ENCODE data around the gene TMEM131.
"Not testable (repeated sequence)": the region's sequence is repeated elsewhere in the genome, so short reads cannot be mapped to it uniquely, and the experiment has no call there.

Gene TMEM131

GRCh38 chr2:97953853-97954252 is 41.9 kb downstream of the TMEM131 start:
- no peak for DNase-seq (ENCODE audit: low read depth)

GRCh38 chr2:97952357-97952756 is 43.4 kb downstream of the TMEM131 start:
- DNase-seq (ENCODE audit: low read depth): no peak

GRCh38 chr2:97951155-97951680 is 44.5 kb downstream of the TMEM131 start:
- DNase-seq (ENCODE audit: low read depth): no peak

DNA sequence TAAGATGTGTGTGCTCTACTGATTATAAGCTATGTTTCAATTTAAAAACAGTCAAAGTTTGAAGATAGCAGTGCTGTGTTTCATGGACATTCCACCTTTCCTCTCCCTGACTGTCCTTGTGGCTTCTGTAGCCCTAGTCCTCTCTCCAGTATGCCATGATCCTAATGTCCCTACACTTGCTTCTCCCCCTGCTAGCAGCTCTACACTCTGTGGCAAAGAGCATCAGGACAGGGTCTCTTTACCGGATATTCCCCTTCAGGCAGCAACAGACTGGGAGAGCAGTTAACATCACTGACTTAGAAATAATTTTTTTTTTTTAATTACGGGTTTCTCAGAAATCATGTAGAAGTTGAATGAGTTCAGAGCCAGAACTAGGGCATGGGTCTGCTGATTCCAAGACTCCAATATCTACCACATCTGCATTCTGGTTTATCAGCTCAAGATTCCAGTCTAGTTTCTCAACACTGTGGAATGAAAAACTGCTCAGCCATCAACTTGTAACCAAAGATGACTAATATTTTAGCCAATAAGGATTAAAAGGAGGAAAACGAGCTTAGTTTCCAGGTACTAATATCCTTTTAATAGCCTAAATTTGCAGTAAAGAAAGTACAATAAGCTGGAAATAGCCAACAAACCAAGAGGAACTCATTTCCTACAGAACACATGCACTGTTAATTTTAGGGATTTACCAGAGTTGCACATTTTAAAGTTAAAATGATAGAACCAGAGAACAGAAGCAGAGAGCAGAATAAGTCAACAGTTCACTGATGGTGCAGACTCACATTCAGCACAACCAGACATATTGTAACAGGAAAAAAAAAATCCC is 45.2 kb downstream of the TMEM131 start:
- no peak for DNase-seq (ENCODE audit: low read depth)

GRCh38 chr2:97948926-97949325 is 46.8 kb downstream of the TMEM131 start:
- DNase-seq (ENCODE audit: low read depth): no peak

DNA sequence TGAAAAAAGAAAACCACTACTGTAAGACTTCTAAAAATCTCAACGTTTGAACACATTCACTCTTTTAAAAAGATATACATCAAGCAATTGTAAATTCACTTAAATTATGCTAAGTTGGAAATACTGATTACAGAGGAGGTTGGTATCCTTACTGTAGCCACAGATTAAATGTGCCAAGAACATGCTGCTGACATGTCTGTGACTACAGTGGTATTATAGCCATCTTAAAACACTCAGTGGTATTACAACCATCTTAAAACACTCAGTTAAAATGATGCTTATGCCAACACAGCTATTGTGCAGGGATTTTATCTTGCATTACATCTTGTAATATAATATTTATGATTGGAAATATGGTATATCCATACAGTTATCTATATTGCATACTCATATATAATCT is 50.0 kb downstream of the TMEM131 start:
- DNase-seq (ENCODE audit: low read depth): no peak

- no peak for DNase-seq (ENCODE audit: low read depth)
Measured at GRCh38 chr2:97936881-97937280, 58.9 kb downstream of the TMEM131 start.

DNA sequence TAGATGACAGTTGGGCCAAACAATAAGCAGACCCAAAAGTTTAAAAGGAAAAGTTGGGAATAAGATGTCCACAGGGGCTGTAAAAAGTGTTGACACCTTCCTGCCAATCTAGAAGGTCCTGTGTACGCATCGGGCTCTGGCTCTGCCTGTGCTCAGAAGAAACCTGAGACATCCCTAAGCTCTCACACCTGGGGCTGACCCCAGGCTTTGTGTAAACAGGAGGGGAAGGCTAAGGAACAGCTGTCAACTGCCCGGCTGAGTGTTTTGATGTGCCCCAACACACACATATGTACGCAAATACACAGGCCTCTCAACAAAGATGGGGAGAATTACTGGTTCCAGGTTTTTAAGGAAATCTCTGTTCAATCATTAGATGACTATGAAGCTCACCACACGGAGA is 59.5 kb downstream of the TMEM131 start:
- no peak for DNase-seq (ENCODE audit: low read depth)

DNA sequence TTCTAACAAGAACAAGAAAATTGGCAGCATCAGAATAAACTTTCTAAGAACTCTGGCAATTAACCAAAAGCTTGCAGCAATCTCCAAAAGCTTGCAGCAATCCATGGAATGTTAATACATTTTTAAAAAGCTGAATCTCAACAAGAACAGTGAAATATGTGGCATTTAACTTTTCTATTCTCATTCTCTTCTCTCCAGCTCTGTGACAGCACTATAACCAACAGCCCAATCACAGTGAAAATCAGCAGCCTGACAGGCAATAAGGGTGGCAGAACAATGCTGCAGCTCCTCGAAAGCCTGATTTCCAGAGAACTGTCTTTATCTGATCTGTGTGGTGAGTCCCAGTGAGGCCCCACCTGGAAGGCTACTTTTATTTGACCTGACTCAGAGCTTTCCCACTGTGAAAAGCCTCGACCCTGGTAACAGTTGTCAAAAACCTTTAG is 60.0 kb downstream of the TMEM131 start:
- no peak for DNase-seq (ENCODE audit: low read depth)

DNA sequence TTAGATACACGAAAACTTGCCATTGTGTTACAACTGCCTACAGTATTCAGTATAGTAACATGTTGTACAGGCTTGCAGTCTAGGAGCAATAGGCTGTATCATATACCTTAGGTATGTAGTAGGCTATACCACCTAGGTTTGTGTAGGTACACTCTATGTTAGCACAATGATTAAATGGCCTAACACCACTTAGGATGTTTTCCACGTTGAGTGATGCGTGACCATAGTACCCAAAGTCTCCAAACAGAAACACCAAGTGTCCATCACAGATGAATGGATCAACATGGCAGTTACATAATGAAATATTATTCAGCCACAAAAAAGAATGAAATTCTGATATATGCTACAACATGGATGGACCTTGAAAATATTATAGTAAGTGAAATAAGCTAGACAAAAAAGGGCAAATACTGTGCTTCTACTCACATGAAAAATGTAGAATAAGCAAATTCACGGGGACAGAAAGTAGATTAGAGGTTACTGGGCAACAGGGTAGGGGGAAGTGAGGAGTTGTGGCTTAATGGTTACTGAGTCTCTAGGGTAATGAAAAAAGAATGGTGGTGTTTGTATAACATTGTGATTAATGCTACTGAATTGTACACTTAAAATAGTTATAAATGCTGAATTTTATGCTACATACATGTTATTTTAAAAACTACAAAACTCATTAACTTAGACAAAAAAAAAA is 62.6 kb downstream of the TMEM131 start:
- DNase-seq (ENCODE audit: low read depth): no peak

- DNase-seq (ENCODE audit: low read depth): no peak
Measured at GRCh38 chr2:97931858-97932225, 63.9 kb downstream of the TMEM131 start.

GRCh38 chr2:97931118-97931857 is 64.5 kb downstream of the TMEM131 start:
- no peak for DNase-seq (ENCODE audit: low read depth)

- no peak for DNase-seq (ENCODE audit: low read depth)
Measured at GRCh38 chr2:97928591-97928990, 67.2 kb downstream of the TMEM131 start.

- DNase-seq (ENCODE audit: low read depth): no peak
Measured at GRCh38 chr2:97926946-97927345, 68.8 kb downstream of the TMEM131 start.

- DNase-seq (ENCODE audit: low read depth): no peak
Measured at GRCh38 chr2:97924194-97924593, 71.6 kb downstream of the TMEM131 start.

DNA sequence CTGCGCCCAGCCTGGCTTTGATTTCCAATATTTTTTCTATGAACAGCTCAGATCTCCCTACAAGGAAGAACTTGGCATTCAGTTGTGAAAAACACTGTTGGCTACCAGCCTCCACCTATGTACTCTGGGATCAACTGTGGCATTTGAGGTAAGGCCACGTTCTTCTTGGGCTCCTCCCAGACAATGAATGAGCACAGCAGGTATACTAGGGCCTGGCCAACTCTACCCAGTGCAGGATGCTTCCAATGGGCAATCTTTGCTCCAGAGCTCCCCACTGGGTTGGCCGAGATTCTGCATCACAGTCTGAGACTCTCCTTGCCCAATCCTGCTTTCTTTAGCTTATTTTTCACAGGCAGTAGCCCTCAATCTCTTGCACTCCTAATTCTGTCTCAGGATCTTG is 75.9 kb downstream of the TMEM131 start:
- DNase-seq (ENCODE audit: low read depth): no peak

DNA sequence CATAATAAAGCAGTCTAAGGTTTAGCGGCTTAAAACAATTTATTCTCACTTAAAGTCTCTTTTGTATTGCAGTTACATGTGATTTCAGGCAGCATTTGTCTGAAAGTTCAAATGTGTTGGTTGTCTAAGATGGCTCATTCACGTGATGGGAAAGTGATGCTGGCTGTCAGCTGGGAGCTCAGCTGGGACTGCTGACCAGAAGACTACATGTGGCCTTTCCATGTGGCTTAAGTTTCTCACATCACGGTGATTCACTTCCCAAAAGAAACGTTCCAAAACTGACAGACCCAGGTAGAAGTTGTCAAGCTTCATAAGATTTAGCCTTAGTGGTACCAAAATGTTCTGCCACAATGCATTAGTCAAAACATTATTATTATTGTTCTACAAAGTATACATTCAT is 76.9 kb downstream of the TMEM131 start:
- no peak for DNase-seq (ENCODE audit: low read depth)

- DNase-seq (ENCODE audit: low read depth): not testable (repeated sequence)
Measured at GRCh38 chr2:97917668-97918067, 78.1 kb downstream of the TMEM131 start.

GRCh38 chr2:97914691-97915213 is 81.0 kb downstream of the TMEM131 start:
- no peak for DNase-seq (ENCODE audit: low read depth)

- DNase-seq (ENCODE audit: low read depth): no peak
Measured at GRCh38 chr2:97913846-97914245, 81.9 kb downstream of the TMEM131 start.

GRCh38 chr2:97911922-97912575 is 83.7 kb downstream of the TMEM131 start:
- DNase-seq (ENCODE audit: low read depth): no peak
